Upper lobe of left lung (tissue), 4 donors: ENCODE data around the gene ULK4.

ENCODE experiments used
- CTCF ChIP-seq, 6 experiments: fragments of 450-650 bp in 4 of 6; fragments of 200-600 bp in 2 of 6; sonication (generic) in 2 of 6; IDR thresholded peaks; one replicate each; pipeline ENCODE4 v1.5.1; 2016 to 2019; ENCODE audit warnings: antibody characterized with exemption in 6 of 6
- POLR2A ChIP-seq, 4 donors: fragments of 450-650 bp; IDR thresholded peaks; one replicate each; pipeline ENCODE4 v1.5.1; 2016 to 2017; ENCODE audit warnings: antibody characterized with exemption in 4 of 4, mild to moderate bottlenecking in 2 of 4

GRCh38 chr3:41682996-41683395 is 278.9 kb downstream of the ULK4 start:
- TF ChIP-seq POLR2A (IDR thresholded peaks at IDR 0.05) (no peak), CTCF (IDR thresholded peaks at IDR 0.05) (no peak)
